GM23338 (cell line): ENCODE data around the gene MFNG. TPM values are rescaled to one million over a fixed set of nuclear protein-coding genes. Genes with fewer than 3 reads are reported as not detected.

Source experiments
- ATAC-seq: fragments of 200-7000 bp; cut with Tn5 transposase; 3 replicates; pipeline ENCODE4 v1.9.1; 2020
- DNase-seq: peaks from one replicate; pipeline ENCODE4 v3.0.0-alpha.2; 2015; ENCODE audit warnings: low spot score
- H2AFZ ChIP-seq: fragments of 200-600 bp; sonication (generic); 2 replicates; pipeline ENCODE4 v1.8.0; 2016; ENCODE audit warnings: antibody characterized with exemption, mild to moderate bottlenecking, moderate library complexity
- H3F3A ChIP-seq: fragments of 200-600 bp; sonication (generic); replicated peaks from 2 replicates; pipeline ENCODE4 v1.8.0; 2017; ENCODE audit warnings: antibody characterized with exemption, mixed run types, low read depth
- H3K27ac ChIP-seq: fragments of 200-600 bp; sonication (generic); 2 replicates; pipeline ENCODE4 v1.6.1; 2016; ENCODE audit warnings: low read depth
- H3K27me3 ChIP-seq: fragments of 200-600 bp; sonication (generic); 2 replicates; pipeline ENCODE4 v1.8.0; 2016; ENCODE audit warnings: mild to moderate bottlenecking, mixed run types, moderate library complexity; ENCODE audit not compliant: insufficient read depth
- H3K36me3 ChIP-seq: fragments of 200-600 bp; sonication (generic); 2 replicates; pipeline ENCODE4 v1.8.0; 2016; ENCODE audit warnings: mild to moderate bottlenecking; ENCODE audit not compliant: insufficient read depth
- H3K4me1 ChIP-seq: fragments of 200-600 bp; sonication (generic); 2 replicates; pipeline ENCODE4 v1.8.0; 2016; ENCODE audit warnings: mild to moderate bottlenecking, moderate library complexity; ENCODE audit not compliant: insufficient read depth
- H3K4me2 ChIP-seq: fragments of 200-600 bp; sonication (generic); 2 replicates; pipeline ENCODE4 v1.7.1; 2017; ENCODE audit warnings: mixed run types
- H3K4me3 ChIP-seq: fragments of 200-600 bp; sonication (generic); 2 replicates; pipeline ENCODE4 v1.6.1; 2016; ENCODE audit warnings: mixed run types
- H3K79me2 ChIP-seq: fragments of 200-600 bp; sonication (generic); replicated peaks from 2 replicates; pipeline ENCODE4 v1.8.0; 2017; ENCODE audit warnings: mild to moderate bottlenecking; ENCODE audit not compliant: insufficient read depth
- H3K9me2 ChIP-seq: fragments of 200-600 bp; sonication (generic); 2 replicates; pipeline ENCODE4 v1.8.0; 2017; ENCODE audit not compliant: insufficient read depth
- H4K20me1 ChIP-seq: fragments of 200-600 bp; sonication (generic); replicated peaks from 2 replicates; pipeline ENCODE4 v1.8.0; 2017; ENCODE audit warnings: mild to moderate bottlenecking; ENCODE audit not compliant: insufficient read depth
- H3K27ac Mint-ChIP-seq: 2 replicates; pipeline ENCODE4 v1.8.0; 2020; ENCODE audit warnings: inconsistent platforms, mild to moderate bottlenecking, moderate library complexity, mixed read lengths
- H3K27me3 Mint-ChIP-seq: 3 replicates; pipeline ENCODE4 v1.8.0; 2022; ENCODE audit warnings: low read depth, mild to moderate bottlenecking, moderate library complexity, mixed read lengths, inconsistent platforms; ENCODE audit not compliant: insufficient read depth, poor library complexity
- H3K36me3 Mint-ChIP-seq: 3 replicates; pipeline ENCODE4 v1.8.0; 2021; ENCODE audit warnings: low read depth, mild to moderate bottlenecking, inconsistent platforms, moderate library complexity, mixed read lengths
- H3K4me1 Mint-ChIP-seq: 3 replicates; pipeline ENCODE4 v1.8.0; 2020; ENCODE audit warnings: mild to moderate bottlenecking, inconsistent platforms, mixed read lengths
- H3K4me3 Mint-ChIP-seq: 3 replicates; pipeline ENCODE4 v1.8.0; 2021; ENCODE audit warnings: moderate library complexity, mild to moderate bottlenecking, inconsistent platforms, mixed read lengths
- H3K9me3 Mint-ChIP-seq: 3 replicates; pipeline ENCODE4 v1.8.0; 2020; ENCODE audit warnings: moderate library complexity, mild to moderate bottlenecking, inconsistent platforms, mixed read lengths
- CREB1 ChIP-seq: fragments of 250-450 bp; sonication (Bioruptor Pico); IDR thresholded peaks from 2 replicates; pipeline ENCODE4 v1.5.0; 2020; ENCODE audit warnings: low read depth, mild to moderate bottlenecking, moderate library complexity
- CTCF ChIP-seq, 2 experiments: fragments of 200-600 bp in 1 of 2; sonication (generic) in 1 of 2; conservative IDR thresholded peaks; 2 replicates each; pipeline versions ENCODE4 v1.5.1 to v1.6.1; 2016 to 2017; ENCODE audit warnings: antibody characterized with exemption in 2 of 2, low read depth in 2 of 2, mild to moderate bottlenecking in 2 of 2, moderate library complexity in 1 of 2
- EZH2 ChIP-seq: fragments of 200-600 bp; sonication (generic); IDR thresholded peaks from one replicate; pipeline ENCODE4 v1.8.0; 2017; ENCODE audit warnings: antibody characterized with exemption, mild to moderate bottlenecking, low read depth; ENCODE audit not compliant: unreplicated experiment
- JUNB ChIP-seq: IDR thresholded peaks from one replicate; pipeline ENCODE4 v1.6.1; 2016; ENCODE audit warnings: antibody characterized with exemption; ENCODE audit not compliant: unreplicated experiment
- NANOG ChIP-seq: IDR thresholded peaks from 2 replicates; pipeline ENCODE4 v1.6.1; 2016; ENCODE audit warnings: antibody characterized with exemption, borderline replicate concordance
- ZNF331 ChIP-seq: fragments of 250-450 bp; sonication (Bioruptor Pico); IDR thresholded peaks from 2 replicates; pipeline ENCODE4 v1.5.0; 2020; ENCODE audit warnings: low read depth, mild to moderate bottlenecking, moderate library complexity
- polyA plus RNA-seq: library from polyadenylated mRNA; unstranded; fragments of >200 nt; fragmentation: Nextera tagmentation; extraction: Ambion mirVana; gene quantifications from 2 replicates; pipeline ENCODE4 v1.2.1, GENCODE V29; 2016
- total RNA-seq: library from RNA; depleted of rRNA; stranded (reverse); fragments of >200 nt; shearing (Covaris generic); gene quantifications from 2 replicates; pipeline ENCODE4 v1.2.3, GENCODE V29; 2014
- TF ChIP-seq, protein P1 (sequence below): fragments of 250-450 bp; sonication (Bioruptor Pico); IDR thresholded peaks from 2 replicates; pipeline ENCODE4 v1.5.0; 2020; ENCODE audit warnings: mild to moderate bottlenecking, moderate library complexity

Gene MFNG
- total and polyA plus RNA-seq, 2 experiments from 2014 or later = 1.4 to 1.9 TPM

DNA sequence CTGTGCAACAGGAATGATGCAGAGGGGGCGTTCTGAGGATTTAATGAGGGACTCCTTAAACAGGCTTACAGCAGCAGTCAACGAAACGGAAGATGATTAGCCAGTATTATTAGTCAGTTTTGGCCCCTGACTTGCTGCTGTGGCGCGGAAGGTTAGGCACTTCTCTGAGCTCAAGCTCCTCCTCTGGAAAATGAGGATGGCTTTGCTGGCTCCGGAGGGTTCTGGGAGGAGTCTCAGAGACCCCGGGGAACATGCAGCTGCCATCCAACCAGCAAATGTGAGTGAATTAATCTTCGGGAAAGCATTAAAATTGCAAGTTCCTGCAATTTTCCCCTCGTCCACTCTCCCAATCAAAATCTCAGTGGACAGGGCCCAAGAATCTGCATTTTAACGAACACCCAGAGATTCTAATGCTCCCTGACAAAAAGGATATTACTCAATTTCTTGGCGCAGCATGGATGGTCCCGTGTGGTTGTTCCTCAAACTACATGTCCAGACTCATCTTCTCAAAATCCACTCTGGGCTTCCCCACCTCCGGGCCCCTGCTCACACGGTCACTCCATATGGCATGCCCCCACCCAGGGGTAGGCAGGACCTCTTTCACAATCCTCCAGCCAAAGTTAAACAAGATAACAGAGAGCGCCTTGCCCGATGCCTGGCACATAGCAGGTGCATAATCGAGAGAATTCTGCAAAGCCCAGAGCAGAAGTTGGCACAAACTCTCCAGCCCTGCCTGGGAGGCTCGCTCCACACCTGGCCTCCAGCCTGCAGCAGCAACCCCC is 65.3 kb downstream of the MFNG start:
- no peaks in the 10 kb centered on the region for H3K36me3 ChIP-seq
- H3K27me3 ChIP-seq = peaks cover 51% of the 10 kb centered on the region
- Mint-ChIP-seq H3K4me3 (peak overlapping the region; percentile 83), H3K4me1 (peaks cover 39% of the 10 kb centered on the region), H3K36me3 (no peaks in the 10 kb centered on the region), H3K27me3 (peaks cover 47% of the 10 kb centered on the region), H3K27ac (no peak overlapping the region), H3K9me3 (no peaks in the 10 kb centered on the region)
- 0 out of 2 replicates have a peak, but pooled peaks cover 6% of the 10 kb centered on the region for H3F3A ChIP-seq
- no peak overlapping the region for H3K27ac ChIP-seq
- no peaks in the 10 kb centered on the region; the same call in 1 of the 2 replicates for H4K20me1 ChIP-seq
- H3K9me2 ChIP-seq = no peaks in the 10 kb centered on the region
- peak overlapping the region; percentile 68 for H3K4me3 ChIP-seq
- H3K4me1 ChIP-seq = peaks cover 9% of the 10 kb centered on the region
- no peaks in the 10 kb centered on the region for H3K79me2 ChIP-seq
- peak; percentile 40 for DNase-seq
- H2AFZ ChIP-seq = peak overlapping the region; percentile 98
- no peak for TF ChIP-seq ZNF331 (CRISPR knock-in tag)
- TF ChIP-seq CREB1 (CRISPR knock-in tag) = no peak
- TF ChIP-seq NANOG = no peak
- no peak for ATAC-seq
- peak overlapping the region; percentile 89 for H3K4me2 ChIP-seq

- no peaks in the 10 kb centered on the region for H3K79me2 ChIP-seq
Observed at GRCh38 chr22:37419969-37420685, 66.1 kb downstream of the MFNG start.

More at GRCh38 chr22:37419969-37420685, 66.1 kb downstream of the MFNG start:
- Mint-ChIP-seq H3K27me3 (peaks cover 39% of the 10 kb centered on the region), H3K27ac (no peak overlapping the region), H3K36me3 (no peaks in the 10 kb centered on the region), H3K4me1 (peaks cover 34% of the 10 kb centered on the region), H3K9me3 (no peaks in the 10 kb centered on the region), H3K4me3 (peak overlapping the region; percentile 83)
- Histone ChIP-seq H4K20me1 (no peaks in the 10 kb centered on the region; the same call in 1 of the 2 replicates), H3K27ac (no peak overlapping the region), H3K9me2 (no peaks in the 10 kb centered on the region), H3K4me1 (peaks cover 9% of the 10 kb centered on the region), H2AFZ (peak overlapping the region; percentile 98), H3K36me3 (no peaks in the 10 kb centered on the region), H3K4me2 (peak overlapping the region; percentile 89), H3K4me3 (peak overlapping the region; percentile 68), H3K27me3 (peaks cover 44% of the 10 kb centered on the region), H3F3A (0 out of 2 replicates have a peak, but pooled peaks cover 6% of the 10 kb centered on the region)
- DNase-seq (peak; percentile 74), ATAC-seq (peak; percentile 68)
- TF ChIP-seq CTCF (conservative IDR thresholded peaks at IDR 0.05; ENCODE audit: low read depth in 2 of 2) (peak in 1 of 2 experiments; percentile 27; a peak in 3 of 4 replicates), CREB1 (CRISPR knock-in tag) (no peak), JUNB (no peak), NANOG (no peak), EZH2 (peak; percentile 50)
- TF ChIP-seq, protein P1, sequence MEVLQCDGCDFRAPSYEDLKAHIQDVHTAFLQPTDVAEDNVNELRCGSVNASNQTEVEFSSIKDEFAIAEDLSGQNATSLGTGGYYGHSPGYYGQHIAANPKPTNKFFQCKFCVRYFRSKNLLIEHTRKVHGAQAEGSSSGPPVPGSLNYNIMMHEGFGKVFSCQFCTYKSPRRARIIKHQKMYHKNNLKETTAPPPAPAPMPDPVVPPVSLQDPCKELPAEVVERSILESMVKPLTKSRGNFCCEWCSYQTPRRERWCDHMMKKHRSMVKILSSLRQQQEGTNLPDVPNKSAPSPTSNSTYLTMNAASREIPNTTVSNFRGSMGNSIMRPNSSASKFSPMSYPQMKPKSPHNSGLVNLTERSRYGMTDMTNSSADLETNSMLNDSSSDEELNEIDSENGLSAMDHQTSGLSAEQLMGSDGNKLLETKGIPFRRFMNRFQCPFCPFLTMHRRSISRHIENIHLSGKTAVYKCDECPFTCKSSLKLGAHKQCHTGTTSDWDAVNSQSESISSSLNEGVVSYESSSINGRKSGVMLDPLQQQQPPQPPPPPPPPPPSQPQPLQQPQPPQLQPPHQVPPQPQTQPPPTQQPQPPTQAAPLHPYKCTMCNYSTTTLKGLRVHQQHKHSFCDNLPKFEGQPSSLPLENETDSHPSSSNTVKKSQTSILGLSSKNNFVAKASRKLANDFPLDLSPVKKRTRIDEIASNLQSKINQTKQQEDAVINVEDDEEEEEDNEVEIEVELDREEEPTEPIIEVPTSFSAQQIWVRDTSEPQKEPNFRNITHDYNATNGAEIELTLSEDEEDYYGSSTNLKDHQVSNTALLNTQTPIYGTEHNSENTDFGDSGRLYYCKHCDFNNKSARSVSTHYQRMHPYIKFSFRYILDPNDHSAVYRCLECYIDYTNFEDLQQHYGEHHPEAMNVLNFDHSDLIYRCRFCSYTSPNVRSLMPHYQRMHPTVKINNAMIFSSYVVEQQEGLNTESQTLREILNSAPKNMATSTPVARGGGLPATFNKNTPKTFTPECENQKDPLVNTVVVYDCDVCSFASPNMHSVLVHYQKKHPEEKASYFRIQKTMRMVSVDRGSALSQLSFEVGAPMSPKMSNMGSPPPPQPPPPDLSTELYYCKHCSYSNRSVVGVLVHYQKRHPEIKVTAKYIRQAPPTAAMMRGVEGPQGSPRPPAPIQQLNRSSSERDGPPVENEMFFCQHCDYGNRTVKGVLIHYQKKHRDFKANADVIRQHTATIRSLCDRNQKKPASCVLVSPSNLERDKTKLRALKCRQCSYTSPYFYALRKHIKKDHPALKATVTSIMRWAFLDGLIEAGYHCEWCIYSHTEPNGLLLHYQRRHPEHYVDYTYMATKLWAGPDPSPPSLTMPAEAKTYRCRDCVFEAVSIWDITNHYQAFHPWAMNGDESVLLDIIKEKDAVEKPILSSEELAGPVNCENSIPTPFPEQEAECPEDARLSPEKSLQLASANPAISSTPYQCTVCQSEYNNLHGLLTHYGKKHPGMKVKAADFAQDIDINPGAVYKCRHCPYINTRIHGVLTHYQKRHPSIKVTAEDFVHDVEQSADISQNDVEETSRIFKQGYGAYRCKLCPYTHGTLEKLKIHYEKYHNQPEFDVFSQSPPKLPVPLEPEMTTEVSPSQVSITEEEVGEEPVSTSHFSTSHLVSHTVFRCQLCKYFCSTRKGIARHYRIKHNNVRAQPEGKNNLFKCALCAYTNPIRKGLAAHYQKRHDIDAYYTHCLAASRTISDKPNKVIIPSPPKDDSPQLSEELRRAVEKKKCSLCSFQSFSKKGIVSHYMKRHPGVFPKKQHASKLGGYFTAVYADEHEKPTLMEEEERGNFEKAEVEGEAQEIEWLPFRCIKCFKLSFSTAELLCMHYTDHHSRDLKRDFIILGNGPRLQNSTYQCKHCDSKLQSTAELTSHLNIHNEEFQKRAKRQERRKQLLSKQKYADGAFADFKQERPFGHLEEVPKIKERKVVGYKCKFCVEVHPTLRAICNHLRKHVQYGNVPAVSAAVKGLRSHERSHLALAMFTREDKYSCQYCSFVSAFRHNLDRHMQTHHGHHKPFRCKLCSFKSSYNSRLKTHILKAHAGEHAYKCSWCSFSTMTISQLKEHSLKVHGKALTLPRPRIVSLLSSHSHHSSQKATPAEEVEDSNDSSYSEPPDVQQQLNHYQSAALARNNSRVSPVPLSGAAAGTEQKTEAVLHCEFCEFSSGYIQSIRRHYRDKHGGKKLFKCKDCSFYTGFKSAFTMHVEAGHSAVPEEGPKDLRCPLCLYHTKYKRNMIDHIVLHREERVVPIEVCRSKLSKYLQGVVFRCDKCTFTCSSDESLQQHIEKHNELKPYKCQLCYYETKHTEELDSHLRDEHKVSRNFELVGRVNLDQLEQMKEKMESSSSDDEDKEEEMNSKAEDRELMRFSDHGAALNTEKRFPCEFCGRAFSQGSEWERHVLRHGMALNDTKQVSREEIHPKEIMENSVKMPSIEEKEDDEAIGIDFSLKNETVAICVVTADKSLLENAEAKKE (CRISPR knock-in tag) = no peak
